KMS-11 (cell line): ENCODE results near the gene WDR73.

Source experiments
- H2AFZ ChIP-seq: fragments of 200-600 bp; sonication (generic); 2 replicates; pipeline ENCODE4 v1.6.1; 2016; ENCODE audit warnings: antibody characterized with exemption, mixed run types, low read depth
- H3K27ac ChIP-seq: fragments of 200-600 bp; sonication (generic); 2 replicates; pipeline ENCODE4 v1.6.1; 2016; ENCODE audit warnings: mild to moderate bottlenecking, mixed run types
- H3K27me3 ChIP-seq: fragments of 200-600 bp; sonication (generic); 2 replicates; pipeline ENCODE4 v1.6.1; 2017; ENCODE audit warnings: mild to moderate bottlenecking, low read depth, mixed run types, moderate library complexity; ENCODE audit not compliant: insufficient read depth
- H3K36me3 ChIP-seq: fragments of 200-600 bp; sonication (generic); 2 replicates; pipeline ENCODE4 v1.6.1; 2017; ENCODE audit warnings: mild to moderate bottlenecking, mixed run types; ENCODE audit not compliant: insufficient read depth
- H3K4me1 ChIP-seq: fragments of 200-600 bp; sonication (generic); 2 replicates; pipeline ENCODE4 v1.6.1; 2016; ENCODE audit warnings: mild to moderate bottlenecking, low read depth, mixed run types; ENCODE audit not compliant: poor library complexity, severe bottlenecking
- H3K4me2 ChIP-seq: fragments of 200-600 bp; sonication (generic); 2 replicates; pipeline ENCODE4 v1.7.0; 2016; ENCODE audit warnings: mild to moderate bottlenecking, mixed run types
- H3K4me3 ChIP-seq: fragments of 200-600 bp; sonication (generic); IDR thresholded peaks from 2 replicates; pipeline ENCODE4 v1.6.1; 2017; ENCODE audit warnings: low read depth, low read length, mixed read lengths; ENCODE audit not compliant: insufficient read depth
- H3K79me2 ChIP-seq: fragments of 200-600 bp; sonication (generic); 2 replicates; pipeline ENCODE4 v1.6.1; 2016; ENCODE audit warnings: low read depth, mixed run types; ENCODE audit not compliant: insufficient read depth
- H3K9ac ChIP-seq: fragments of 200-600 bp; sonication (generic); 2 replicates; pipeline ENCODE4 v1.6.1; 2016; ENCODE audit warnings: mild to moderate bottlenecking, mixed run types
- H4K20me1 ChIP-seq: fragments of 200-600 bp; sonication (generic); 2 replicates; pipeline ENCODE4 v1.6.1; 2016; ENCODE audit warnings: mild to moderate bottlenecking, mixed run types; ENCODE audit not compliant: insufficient read depth
- CTCF ChIP-seq: fragments of 200-600 bp; sonication (generic); conservative IDR thresholded peaks from 2 replicates; pipeline ENCODE4 v1.6.1; 2017; ENCODE audit warnings: low read depth, mild to moderate bottlenecking, antibody characterized with exemption, low read length, moderate library complexity, mixed read lengths

The WDR73 gene

DNA sequence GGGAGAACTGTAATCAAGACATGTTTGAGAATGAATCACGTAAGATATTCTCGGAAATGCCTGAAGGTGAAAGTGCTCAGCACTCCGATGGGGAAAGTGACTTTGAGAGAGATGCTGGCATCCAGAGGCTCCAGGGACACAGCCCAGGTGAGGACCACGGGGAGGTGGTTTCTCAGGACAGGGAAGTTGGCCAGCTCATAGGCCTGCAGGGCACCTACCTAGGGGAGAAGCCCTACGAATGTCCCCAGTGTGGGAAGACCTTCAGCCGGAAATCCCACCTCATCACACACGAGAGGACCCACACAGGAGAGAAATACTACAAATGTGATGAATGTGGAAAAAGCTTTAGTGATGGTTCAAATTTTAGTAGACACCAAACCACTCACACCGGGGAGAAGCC lies 33.5 kb downstream of the WDR73 start:
- no peaks in the 10 kb centered on the region for H4K20me1 ChIP-seq
- no peaks in the 10 kb centered on the region for H3K4me1 ChIP-seq
- H3K79me2 ChIP-seq, result no peaks in the 10 kb centered on the region
- no peaks in the 10 kb centered on the region for H3K36me3 ChIP-seq
- H3K27ac ChIP-seq, result no peak overlapping the region
- no peak overlapping the region for H3K4me2 ChIP-seq
- H3K27me3 ChIP-seq, result no peaks in the 10 kb centered on the region
- no peak for TF ChIP-seq CTCF
- no peak overlapping the region for H3K4me3 ChIP-seq
- no peak overlapping the region for H2AFZ ChIP-seq
- H3K9ac ChIP-seq, result no peak overlapping the region

GRCh38 chr15:84616235-84616634 lies 37.8 kb downstream of the WDR73 start:
- Histone ChIP-seq H3K4me3 (no peak overlapping the region), H3K36me3 (no peaks in the 10 kb centered on the region), H3K27ac (no peak overlapping the region), H3K4me2 (no peak overlapping the region), H3K27me3 (no peaks in the 10 kb centered on the region), H3K79me2 (no peaks in the 10 kb centered on the region), H2AFZ (no peak overlapping the region), H4K20me1 (no peaks in the 10 kb centered on the region), H3K4me1 (no peaks in the 10 kb centered on the region), H3K9ac (no peak overlapping the region)
- TF ChIP-seq CTCF, result no peak

DNA sequence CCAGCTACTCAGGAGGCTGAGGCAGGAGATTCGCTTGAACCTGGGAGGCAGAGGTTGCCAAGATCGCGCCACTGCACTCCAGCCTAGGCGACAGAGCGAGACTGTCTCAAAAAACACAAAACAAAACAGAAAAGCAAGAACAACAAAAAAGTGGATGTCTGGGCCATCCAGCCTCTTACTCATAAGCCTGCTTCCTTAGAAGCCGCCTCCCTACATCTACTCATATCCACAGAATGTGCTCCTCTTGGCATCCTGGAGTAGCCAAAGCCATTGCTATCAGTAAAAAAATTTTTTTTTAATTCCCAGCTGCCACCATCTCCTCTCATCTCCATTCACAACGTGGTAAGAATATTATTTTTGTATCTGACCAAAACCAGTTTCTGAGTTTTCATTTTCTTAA lies 42.5 kb downstream of the WDR73 start:
- no peaks in the 10 kb centered on the region for H3K79me2 ChIP-seq
- no peak for TF ChIP-seq CTCF
- H3K9ac ChIP-seq, result no peak overlapping the region
- no peaks in the 10 kb centered on the region for H4K20me1 ChIP-seq
- no peaks in the 10 kb centered on the region for H3K27me3 ChIP-seq
- no peak overlapping the region for H2AFZ ChIP-seq
- H3K4me2 ChIP-seq, result no peak overlapping the region
- no peak overlapping the region for H3K4me3 ChIP-seq
- no peaks in the 10 kb centered on the region for H3K36me3 ChIP-seq
- no peak overlapping the region for H3K27ac ChIP-seq
- H3K4me1 ChIP-seq, result no peaks in the 10 kb centered on the region

DNA sequence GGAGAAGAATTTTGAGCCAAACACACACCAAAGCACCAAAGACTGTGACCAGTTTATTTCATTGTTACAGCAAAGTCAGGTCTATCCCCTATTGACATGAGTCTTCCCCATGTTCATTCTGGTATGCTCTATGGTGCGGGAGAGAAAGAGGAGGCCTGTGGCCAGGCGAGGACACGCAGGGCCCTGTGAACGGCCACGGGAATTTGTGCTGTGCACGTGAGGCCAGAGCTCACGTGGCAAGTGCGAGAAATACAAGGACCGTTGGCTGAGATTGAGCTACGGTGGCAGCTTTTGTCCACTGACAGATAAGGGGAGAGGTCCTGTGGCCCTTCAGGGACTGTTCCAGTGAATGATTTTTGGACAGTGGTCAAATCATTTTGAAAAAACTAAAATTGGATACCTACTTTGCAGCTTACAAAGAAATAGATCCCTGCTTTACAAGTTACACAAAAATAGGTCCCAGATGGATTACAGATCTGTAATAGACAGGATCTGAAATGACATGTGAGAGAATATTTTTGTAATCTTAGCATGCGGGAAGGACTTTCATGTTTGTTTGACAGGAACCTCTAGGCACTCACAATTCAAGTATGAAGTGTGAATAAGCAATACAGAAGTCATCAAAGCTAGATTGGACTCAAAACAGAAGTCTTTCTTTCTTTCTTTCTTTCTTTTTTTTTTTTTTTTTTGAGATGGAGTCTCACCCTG lies 44.1 kb downstream of the WDR73 start:
- H3K4me1 ChIP-seq, result no peaks in the 10 kb centered on the region
- no peak overlapping the region for H3K27ac ChIP-seq
- no peaks in the 10 kb centered on the region for H4K20me1 ChIP-seq
- no peak overlapping the region for H3K4me3 ChIP-seq
- TF ChIP-seq CTCF, result no peak
- H3K9ac ChIP-seq, result no peak overlapping the region
- no peaks in the 10 kb centered on the region for H3K79me2 ChIP-seq
- no peak overlapping the region for H3K4me2 ChIP-seq
- no peaks in the 10 kb centered on the region for H3K36me3 ChIP-seq
- H3K27me3 ChIP-seq, result no peaks in the 10 kb centered on the region
- no peak overlapping the region for H2AFZ ChIP-seq
